OCI-LY7 (cell line): ENCODE data around the gene CST9. TPM values are rescaled to one million over a fixed set of nuclear protein-coding genes. Genes with fewer than 3 reads are reported as not detected.

Experiments used
- BruUV-seq: library from RNA; stranded (reverse); fragments of 400-500 nt; replicated peaks from 2 replicates; lab custom pipeline; 2021; lab: Mats Ljungman, UMichigan
- CTCF ChIA-PET: fragments of 300-600 bp; sonication (Branson Sonifier 250); formaldehyde crosslinking; loops from one replicate; lab custom pipeline; 2022; ENCODE audit warnings: antibody characterized with exemption; ENCODE audit not compliant: unreplicated experiment; lab: Charles Lee
- POLR2A ChIA-PET: fragments of 300-600 bp; sonication (Branson Sonifier 250); formaldehyde crosslinking; loops from one replicate; lab custom pipeline; 2022; ENCODE audit warnings: antibody characterized with exemption; lab: Charles Lee
- DNase-seq: peaks from one replicate; pipeline ENCODE4 v3.0.0-alpha.2; 2015; ENCODE audit warnings: low spot score
- H2AFZ ChIP-seq: fragments of 200-600 bp; sonication (generic), shearing (Covaris generic); 2 replicates; pipeline ENCODE4 v1.6.1; 2014; ENCODE audit warnings: mild to moderate bottlenecking, antibody characterized with exemption, low read length, moderate library complexity
- H3K27ac ChIP-seq: fragments of 200-600 bp; sonication (generic); 2 replicates; pipeline ENCODE4 v1.5.1; 2014; ENCODE audit warnings: mixed run types, low read depth, mild to moderate bottlenecking, moderate library complexity, low read length, inconsistent platforms; ENCODE audit not compliant: poor library complexity, severe bottlenecking
- H3K36me3 ChIP-seq: fragments of 200-600 bp; sonication (generic); 2 replicates; pipeline ENCODE4 v1.6.1; 2014; ENCODE audit warnings: mild to moderate bottlenecking, antibody characterized with exemption, low read length, moderate library complexity, mixed read lengths; ENCODE audit not compliant: insufficient read depth
- H3K4me1 ChIP-seq: fragments of 200-600 bp; sonication (generic); 2 replicates; pipeline ENCODE4 v1.5.1; 2014; ENCODE audit warnings: mild to moderate bottlenecking, low read length; ENCODE audit not compliant: insufficient read depth, poor library complexity, severe bottlenecking
- H3K4me2 ChIP-seq: fragments of 200-600 bp; sonication (generic); 2 replicates; pipeline ENCODE4 v1.6.1; 2014; ENCODE audit warnings: mild to moderate bottlenecking, low read length
- H3K4me3 ChIP-seq: fragments of 200-600 bp; sonication (generic); 2 replicates; pipeline ENCODE4 v1.5.1; 2014; ENCODE audit warnings: mild to moderate bottlenecking, low read depth, low read length; ENCODE audit not compliant: poor library complexity, severe bottlenecking
- H3K79me2 ChIP-seq: fragments of 200-600 bp; sonication (generic); 2 replicates; pipeline ENCODE4 v1.6.1; 2016; ENCODE audit warnings: low read depth, mild to moderate bottlenecking, low read length, moderate library complexity, mixed read lengths; ENCODE audit not compliant: insufficient read depth
- H3K9me2 ChIP-seq: fragments of 200-600 bp; sonication (generic); 2 replicates; pipeline ENCODE4 v1.6.1; 2016; ENCODE audit warnings: mild to moderate bottlenecking, low read length, mixed read lengths; ENCODE audit not compliant: insufficient read depth
- H3K9me3 ChIP-seq: fragments of 200-600 bp; sonication (generic); 2 replicates; pipeline ENCODE4 v1.6.1; 2014; ENCODE audit warnings: mild to moderate bottlenecking, mixed run types, low read length, mixed read lengths
- H4K20me1 ChIP-seq: fragments of 200-600 bp; sonication (generic); 2 replicates; pipeline ENCODE4 v1.6.1; 2014; ENCODE audit warnings: mild to moderate bottlenecking, antibody characterized with exemption, low read length, moderate library complexity, mixed read lengths; ENCODE audit not compliant: insufficient read depth
- CTCF ChIP-seq: fragments of 200-600 bp; sonication (generic); conservative IDR thresholded peaks from 2 replicates; pipeline ENCODE4 v1.5.1; 2014; ENCODE audit warnings: mild to moderate bottlenecking, antibody characterized with exemption, low read length, moderate library complexity, mixed read lengths
- EZH2phosphoT487 ChIP-seq: fragments of 200-600 bp; sonication (generic); IDR thresholded peaks from 2 replicates; pipeline ENCODE4 v1.6.1; 2018; ENCODE audit warnings: low read depth, borderline replicate concordance, mild to moderate bottlenecking, mixed run types, antibody characterized with exemption, low read length, moderate library complexity, mixed read lengths
- intact Hi-C: fragments of 100-400 bp; cut with micrococcal nuclease; formaldehyde crosslinking; loops from one replicate; pipeline ENCODE4 v1.10.0; 2022; ENCODE audit not compliant: unreplicated experiment
- total RNA-seq, 2 experiments: library from RNA; depleted of rRNA in 1 of 2; stranded (reverse); fragments of >200 nt in 1 of 2; shearing (Covaris generic) in 1 of 2; gene quantifications; 2 replicates each; pipeline ENCODE4 v1.2.3, GENCODE V29; 2014 to 2022

CST9 gene
- total RNA-seq, 2 experiments from 2014 or later, result not detected

- Histone ChIP-seq H3K9me3 (no peaks in the 10 kb centered on the region), H3K27ac (no peak overlapping the region), H2AFZ (no peak overlapping the region), H3K36me3 (no peaks in the 10 kb centered on the region), H3K4me1 (no peaks in the 10 kb centered on the region), H4K20me1 (no peaks in the 10 kb centered on the region), H3K4me2 (no peak overlapping the region), H3K4me3 (no peak overlapping the region), H3K79me2 (no peaks in the 10 kb centered on the region), H3K9me2 (no peaks in the 10 kb centered on the region)
- CTCF ChIA-PET, result no interaction called here
- no peak for DNase-seq
- POLR2A ChIA-PET, result no interaction called here
- intact Hi-C loops, result no loop called here
- TF ChIP-seq EZH2phosphoT487 (no peak), CTCF (no peak)
- no TSS peak for BruUV-seq
Observed at GRCh38 chr20:23570178-23570760, 35.4 kb downstream of the CST9 start.

GRCh38 chr20:23569570-23569969, 36.1 kb downstream of the CST9 start:
- Histone ChIP-seq H3K4me1 (no peaks in the 10 kb centered on the region), H3K36me3 (no peaks in the 10 kb centered on the region), H3K79me2 (no peaks in the 10 kb centered on the region), H2AFZ (no peak overlapping the region), H3K4me2 (no peak overlapping the region), H3K27ac (no peak overlapping the region), H4K20me1 (no peaks in the 10 kb centered on the region), H3K9me3 (no peaks in the 10 kb centered on the region), H3K9me2 (no peaks in the 10 kb centered on the region), H3K4me3 (no peak overlapping the region)
- BruUV-seq, result no TSS peak
- DNase-seq, result no peak
- CTCF ChIA-PET, result no interaction called here
- TF ChIP-seq EZH2phosphoT487 (no peak), CTCF (no peak)
- POLR2A ChIA-PET, result no interaction called here
- intact Hi-C loops, result no loop called here

- Histone ChIP-seq H3K9me3 (no peaks in the 10 kb centered on the region), H3K27ac (no peak overlapping the region), H2AFZ (no peak overlapping the region), H3K4me3 (no peak overlapping the region), H3K4me1 (no peaks in the 10 kb centered on the region), H3K9me2 (no peaks in the 10 kb centered on the region), H3K4me2 (no peak overlapping the region), H3K79me2 (no peaks in the 10 kb centered on the region), H4K20me1 (no peaks in the 10 kb centered on the region), H3K36me3 (no peaks in the 10 kb centered on the region)
- ChIA-PET CTCF (no interaction called here), POLR2A (no interaction called here)
- no peak for DNase-seq
- intact Hi-C loops, result no loop called here
- TF ChIP-seq CTCF (no peak), EZH2phosphoT487 (no peak)
- no TSS peak for BruUV-seq
Observed at GRCh38 chr20:23568971-23569330, 36.8 kb downstream of the CST9 start.
